GM19395 (cell line): ENCODE results near the gene SSNA1.

Experiments
- ATAC-seq: cut with Tn5 transposase; IDR thresholded peaks from one replicate; pipeline ENCODE4 v1.9.1; 2021; ENCODE audit warnings: mild to moderate bottlenecking, moderate library complexity; ENCODE audit not compliant: unreplicated experiment

SSNA1 gene

GRCh38 chr9:137167747-137168572, 20.5 kb upstream of the SSNA1 start:
- ATAC-seq: no peak

- no peak for ATAC-seq
Observed at GRCh38 chr9:137168573-137168903, 19.9 kb upstream of the SSNA1 start.

GRCh38 chr9:137168904-137169856, 19.3 kb upstream of the SSNA1 start:
- ATAC-seq: no peak

GRCh38 chr9:137169896-137170358, 18.5 kb upstream of the SSNA1 start, which contains the start of gene LRRC26:
Gene LRRC26 (minus strand): TSS chr9:137170051. CDS start chr9:137169943, 108 bp downstream.
- ATAC-seq: no peak

GRCh38 chr9:137170486-137171148, 17.9 kb upstream of the SSNA1 start:
- no peak for ATAC-seq

- ATAC-seq: no peak
Observed at GRCh38 chr9:137171149-137171900, 17.2 kb upstream of the SSNA1 start.

- ATAC-seq: no peak
Observed at GRCh38 chr9:137172901-137173795, 15.3 kb upstream of the SSNA1 start.

GRCh38 chr9:137173796-137174664, 14.4 kb upstream of the SSNA1 start:
- ATAC-seq: no peak

GRCh38 chr9:137174722-137175293, 13.7 kb upstream of the SSNA1 start:
- no peak for ATAC-seq

- ATAC-seq: no peak
Observed at GRCh38 chr9:137175345-137175961, 13.0 kb upstream of the SSNA1 start.

GRCh38 chr9:137176302-137177182, 11.9 kb upstream of the SSNA1 start:
- ATAC-seq: peak; percentile 43

- no peak for ATAC-seq
Observed at GRCh38 chr9:137178201-137178938, 10.1 kb upstream of the SSNA1 start.

- no peak for ATAC-seq
Observed at GRCh38 chr9:137178939-137179630, 9.4 kb upstream of the SSNA1 start.

- no peak for ATAC-seq
Observed at GRCh38 chr9:137179761-137180160, 8.7 kb upstream of the SSNA1 start.

GRCh38 chr9:137180491-137180890, 8.0 kb upstream of the SSNA1 start:
- no peak for ATAC-seq
